SK-N-SH (cell line): ENCODE data around the gene FRMD3.

Experiments used
- EP300 ChIP-seq, 2 experiments: IDR thresholded peaks; 2 replicates each; pipeline versions ENCODE4 v1.4.0 to v1.6.1; 2012; ENCODE audit warnings: borderline replicate concordance in 1 of 2, low read depth in 1 of 2, low read length in 1 of 2
- POLR2AphosphoS5 ChIP-seq: IDR thresholded peaks from 2 replicates; pipeline ENCODE4 v1.6.1; 2012; ENCODE audit warnings: low read depth, low read length
- YY1 ChIP-seq: IDR thresholded peaks from 2 replicates; pipeline ENCODE4 v1.4.0; 2012; ENCODE audit warnings: low read depth, mild to moderate bottlenecking
- TF ChIP-seq, protein P1 (sequence below): fragments of 200-600 bp; sonication (generic); IDR thresholded peaks from 2 replicates; pipeline ENCODE4 v1.6.1; 2017; ENCODE audit warnings: antibody characterized with exemption, mild to moderate bottlenecking, moderate library complexity
- TF ChIP-seq, protein P2 (sequence below): IDR thresholded peaks from 2 replicates; pipeline ENCODE4 v1.4.0; 2012; ENCODE audit warnings: low read depth, borderline replicate concordance

DNA sequence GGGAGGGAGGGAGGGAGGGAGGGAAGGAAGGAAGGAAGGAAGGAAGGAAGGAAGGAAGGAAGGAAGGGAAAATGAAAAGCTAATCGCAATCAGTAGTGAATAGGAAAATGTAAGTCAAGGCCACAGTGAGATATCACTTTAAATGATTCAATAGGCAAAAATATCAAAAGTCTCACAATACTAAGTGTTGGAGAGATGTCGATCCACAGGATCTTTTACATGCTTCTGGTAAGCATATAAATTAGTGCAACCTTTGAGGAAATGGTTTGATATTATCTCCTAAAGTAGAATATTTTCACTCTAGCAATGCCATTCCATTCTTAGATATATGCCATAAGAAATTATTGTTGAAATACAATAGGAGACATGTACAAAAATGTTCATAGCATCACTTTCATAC, 58.4 kb downstream of the FRMD3 start:
- TF ChIP-seq, protein P1, sequence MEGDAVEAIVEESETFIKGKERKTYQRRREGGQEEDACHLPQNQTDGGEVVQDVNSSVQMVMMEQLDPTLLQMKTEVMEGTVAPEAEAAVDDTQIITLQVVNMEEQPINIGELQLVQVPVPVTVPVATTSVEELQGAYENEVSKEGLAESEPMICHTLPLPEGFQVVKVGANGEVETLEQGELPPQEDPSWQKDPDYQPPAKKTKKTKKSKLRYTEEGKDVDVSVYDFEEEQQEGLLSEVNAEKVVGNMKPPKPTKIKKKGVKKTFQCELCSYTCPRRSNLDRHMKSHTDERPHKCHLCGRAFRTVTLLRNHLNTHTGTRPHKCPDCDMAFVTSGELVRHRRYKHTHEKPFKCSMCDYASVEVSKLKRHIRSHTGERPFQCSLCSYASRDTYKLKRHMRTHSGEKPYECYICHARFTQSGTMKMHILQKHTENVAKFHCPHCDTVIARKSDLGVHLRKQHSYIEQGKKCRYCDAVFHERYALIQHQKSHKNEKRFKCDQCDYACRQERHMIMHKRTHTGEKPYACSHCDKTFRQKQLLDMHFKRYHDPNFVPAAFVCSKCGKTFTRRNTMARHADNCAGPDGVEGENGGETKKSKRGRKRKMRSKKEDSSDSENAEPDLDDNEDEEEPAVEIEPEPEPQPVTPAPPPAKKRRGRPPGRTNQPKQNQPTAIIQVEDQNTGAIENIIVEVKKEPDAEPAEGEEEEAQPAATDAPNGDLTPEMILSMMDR, result no peak
- TF ChIP-seq EP300 (IDR thresholded peaks at IDR 0.05; ENCODE audit: borderline replicate concordance in 1 of 2, low read depth in 1 of 2, low read length in 1 of 2) (no peak), POLR2AphosphoS5 (no peak), YY1 (no peak)
- TF ChIP-seq, protein P2, sequence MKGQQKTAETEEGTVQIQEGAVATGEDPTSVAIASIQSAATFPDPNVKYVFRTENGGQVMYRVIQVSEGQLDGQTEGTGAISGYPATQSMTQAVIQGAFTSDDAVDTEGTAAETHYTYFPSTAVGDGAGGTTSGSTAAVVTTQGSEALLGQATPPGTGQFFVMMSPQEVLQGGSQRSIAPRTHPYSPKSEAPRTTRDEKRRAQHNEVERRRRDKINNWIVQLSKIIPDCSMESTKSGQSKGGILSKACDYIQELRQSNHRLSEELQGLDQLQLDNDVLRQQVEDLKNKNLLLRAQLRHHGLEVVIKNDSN, result no peak
